Measurements from ENCODE around the gene MAP4K5. TPM values are rescaled to one million over a fixed set of nuclear protein-coding genes. Genes with fewer than 3 reads are reported as not detected.

Gene MAP4K5
- polyA plus RNA-seq, 1 donor (not counting 4 experiments of a cell fraction or from before 2014, with no cell fraction given), result 25.8 TPM

- Histone ChIP-seq H3K79me2 (ENCODE audit: control insufficient read depth, insufficient read depth, low read length) (no peaks in the 10 kb centered on the region), H3K4me2 (ENCODE audit: control insufficient read depth, extremely low read depth, insufficient read depth, low read depth, low read length) (no peak overlapping the region), H4K20me1 (ENCODE audit: control insufficient read depth, extremely low read depth, insufficient read depth, low read length) (no peaks in the 10 kb centered on the region), H3K9me1 (ENCODE audit: control insufficient read depth, extremely low read depth, insufficient read depth, low read length) (peaks cover 3% of the 10 kb centered on the region), H3K27ac (ENCODE audit: control insufficient read depth, insufficient read depth, low read length) (peak overlapping the region; percentile 97), H3K9me3 (ENCODE audit: control insufficient read depth, low read depth, low read length) (no peaks in the 10 kb centered on the region), H3K27me3 (ENCODE audit: control insufficient read depth, extremely low read depth, insufficient read depth, low read length) (no peaks in the 10 kb centered on the region), H3K4me3 (ENCODE audit: control insufficient read depth in 2 of 3, extremely low read depth in 1 of 3, insufficient read depth in 2 of 3, low read depth in 1 of 3, low read length in 3 of 3) (no peak overlapping the region), H3K9ac (ENCODE audit: control insufficient read depth, extremely low read depth, insufficient read depth, low read length) (no peak overlapping the region), H3K4me1 (ENCODE audit: control insufficient read depth, extremely low read depth, insufficient read depth, low read length) (peaks cover 29% of the 10 kb centered on the region), H3K36me3 (ENCODE audit: control insufficient read depth in 2 of 2, extremely low read depth in 1 of 2, insufficient read depth in 2 of 2, low read length in 2 of 2) (peaks cover 4 to 13% of the 10 kb centered on the region in 2 experiments), H2AFZ (ENCODE audit: control insufficient read depth, low read length) (no peak overlapping the region)
- dilution Hi-C loops (cut with MboI; ENCODE audit: extremely low pct_ligation_motif_present, low sequenced_read_pairs), result no loop called here
- no peak for TF ChIP-seq CTCF (optimal IDR thresholded peaks at IDR 0.05 in 1 of 3, IDR thresholded peaks at IDR 0.05 in 1 of 3, conservative IDR thresholded peaks at IDR 0.05 in 1 of 3; ENCODE audit: extremely low read depth in 1 of 3, insufficient read depth in 2 of 3, low read length in 3 of 3)
- no peak for TF ChIP-seq EZH2 (IDR thresholded peaks at IDR 0.05; ENCODE audit: low read length)
- DNase-seq (ENCODE audit: low read depth, low spot score) (no peak), FAIRE-seq (no peak)
These were observed 80.5 kb downstream of the MAP4K5 start for GRCh38 chr14:50451854-50452253.

GRCh38 chr14:50447461-50447860 lies 84.9 kb downstream of the MAP4K5 start:
- no peak overlapping the region for H3K4me2 ChIP-seq (ENCODE audit: control insufficient read depth, extremely low read depth, insufficient read depth, low read depth, low read length)
- FAIRE-seq (peak; percentile 52), DNase-seq (ENCODE audit: low read depth, low spot score) (peak; percentile 23)
- no peak overlapping the region for H3K9ac ChIP-seq (ENCODE audit: control insufficient read depth, extremely low read depth, insufficient read depth, low read length)
- H3K9me3 ChIP-seq (ENCODE audit: control insufficient read depth, low read depth, low read length), result no peaks in the 10 kb centered on the region
- H3K27ac ChIP-seq (ENCODE audit: control insufficient read depth, insufficient read depth, low read length), result peak overlapping the region; percentile 48
- H3K4me1 ChIP-seq (ENCODE audit: control insufficient read depth, extremely low read depth, insufficient read depth, low read length), result peaks cover 16% of the 10 kb centered on the region
- TF ChIP-seq CTCF (optimal IDR thresholded peaks at IDR 0.05 in 1 of 3, IDR thresholded peaks at IDR 0.05 in 1 of 3, conservative IDR thresholded peaks at IDR 0.05 in 1 of 3; ENCODE audit: extremely low read depth in 1 of 3, insufficient read depth in 2 of 3, low read length in 3 of 3), result no peak
- no peak for TF ChIP-seq EZH2 (IDR thresholded peaks at IDR 0.05; ENCODE audit: low read length)
- H4K20me1 ChIP-seq (ENCODE audit: control insufficient read depth, extremely low read depth, insufficient read depth, low read length), result no peaks in the 10 kb centered on the region
- H3K36me3 ChIP-seq (ENCODE audit: control insufficient read depth in 2 of 2, extremely low read depth in 1 of 2, insufficient read depth in 2 of 2, low read length in 2 of 2), result peaks cover 10 to 19% of the 10 kb centered on the region in 2 experiments
- dilution Hi-C loops (cut with MboI; ENCODE audit: extremely low pct_ligation_motif_present, low sequenced_read_pairs), result no loop called here
- H3K9me1 ChIP-seq (ENCODE audit: control insufficient read depth, extremely low read depth, insufficient read depth, low read length), result peaks cover 3% of the 10 kb centered on the region
- no peaks in the 10 kb centered on the region for H3K79me2 ChIP-seq (ENCODE audit: control insufficient read depth, insufficient read depth, low read length)
- H3K27me3 ChIP-seq (ENCODE audit: control insufficient read depth, extremely low read depth, insufficient read depth, low read length), result no peaks in the 10 kb centered on the region
- H3K4me3 ChIP-seq (ENCODE audit: control insufficient read depth in 2 of 3, extremely low read depth in 1 of 3, insufficient read depth in 2 of 3, low read depth in 1 of 3, low read length in 3 of 3), result no peak overlapping the region
- H2AFZ ChIP-seq (ENCODE audit: control insufficient read depth, low read length), result no peak overlapping the region

Data from keratinocyte (primary cell).